Thoracic aorta (tissue), 2 donors: ENCODE data around the gene BSDC1. TPM values are rescaled to one million over a fixed set of nuclear protein-coding genes. Genes with fewer than 3 reads are reported as not detected.
"Not testable (repeated sequence)": the region's sequence is repeated elsewhere in the genome, so short reads cannot be mapped to it uniquely, and the experiment has no call there.

Experiments
- ATAC-seq: fragments of 150-250 bp; one replicate; pipeline ENCODE4 v1.8.0; 2017; ENCODE audit warnings: low read depth; ENCODE audit not compliant: insufficient number of reproducible peaks, low FRiP score
- DNase-seq: peaks from one replicate; pipeline ENCODE4 v3.0.0-alpha.2; 2020; ENCODE audit warnings: low spot score
- H3K27ac ChIP-seq, 2 donors: fragments of 200-600 bp; sonication (generic); 1 replicate in 1 of 2; 2 replicates in 1 of 2; pipeline ENCODE4 v1.5.1; 2016; ENCODE audit warnings: mild to moderate bottlenecking in 2 of 2, moderate library complexity in 2 of 2
- H3K27me3 ChIP-seq: fragments of 200-600 bp; sonication (generic); replicated peaks from 2 replicates; pipeline ENCODE4 v1.6.0; 2016; ENCODE audit warnings: mild to moderate bottlenecking; ENCODE audit not compliant: insufficient read depth
- H3K36me3 ChIP-seq: fragments of 200-600 bp; sonication (generic); one replicate; pipeline ENCODE4 v1.5.1; 2016
- H3K4me1 ChIP-seq, 2 donors: fragments of 200-600 bp; sonication (generic); 1 replicate in 1 of 2; 2 replicates in 1 of 2; pipeline versions ENCODE4 v1.5.1 to v1.6.0; 2016; ENCODE audit warnings: low read depth in 2 of 2, mild to moderate bottlenecking in 1 of 2; ENCODE audit not compliant: control insufficient read depth in 1 of 2
- H3K4me3 ChIP-seq: fragments of 200-600 bp; sonication (generic); 2 replicates; pipeline ENCODE4 v1.5.1; 2016; ENCODE audit warnings: mild to moderate bottlenecking
- H3K9me3 ChIP-seq: fragments of 200-600 bp; sonication (generic); 2 replicates; pipeline ENCODE4 v1.5.1; 2016
- total RNA-seq, 2 donors: library from RNA; depleted of rRNA; stranded (reverse); fragments of >200 nt; gene quantifications; one replicate each; pipeline versions ENCODE4 v1.1.0 to v1.2.3, GENCODE V29; 2016
- TF ChIP-seq, protein P1 (sequence below): fragments of 200-600 bp; sonication (generic); IDR thresholded peaks from one replicate; pipeline ENCODE4 v1.5.1; 2019; ENCODE audit warnings: antibody characterized with exemption

The BSDC1 gene
- total RNA-seq, 2 donors from 2014 or later = 70.8 to 84.9 TPM

DNA sequence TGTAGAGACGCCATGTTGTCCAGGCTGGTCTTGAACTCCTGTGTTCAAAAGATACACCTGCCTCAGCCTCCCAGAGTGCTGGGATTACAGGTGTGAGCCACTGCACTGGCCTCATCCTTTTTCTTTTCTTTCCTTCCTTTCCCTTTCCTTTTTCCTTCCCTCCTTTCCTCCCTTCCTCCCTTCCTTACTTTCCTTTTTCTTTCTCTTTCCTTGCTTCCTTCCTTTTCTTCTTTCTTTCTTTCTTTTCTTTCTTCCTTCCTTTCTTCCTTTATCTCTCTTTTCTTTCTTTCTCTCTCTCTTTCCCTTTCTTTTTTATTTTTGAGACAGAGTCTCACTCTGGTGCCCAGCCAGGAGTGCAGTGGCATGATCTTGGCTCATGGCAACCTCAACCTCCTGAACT is 37.8 kb downstream of the BSDC1 start:
- Histone ChIP-seq H3K4me3 (no peak overlapping the region), H3K27ac (no peak overlapping the region), H3K36me3 (no peaks in the 10 kb centered on the region), H3K27me3 (no peaks in the 10 kb centered on the region), H3K4me1 (peaks cover 13 to 24% of the 10 kb centered on the region in 2 donors), H3K9me3 (no peaks in the 10 kb centered on the region)
- TF ChIP-seq, protein P1, sequence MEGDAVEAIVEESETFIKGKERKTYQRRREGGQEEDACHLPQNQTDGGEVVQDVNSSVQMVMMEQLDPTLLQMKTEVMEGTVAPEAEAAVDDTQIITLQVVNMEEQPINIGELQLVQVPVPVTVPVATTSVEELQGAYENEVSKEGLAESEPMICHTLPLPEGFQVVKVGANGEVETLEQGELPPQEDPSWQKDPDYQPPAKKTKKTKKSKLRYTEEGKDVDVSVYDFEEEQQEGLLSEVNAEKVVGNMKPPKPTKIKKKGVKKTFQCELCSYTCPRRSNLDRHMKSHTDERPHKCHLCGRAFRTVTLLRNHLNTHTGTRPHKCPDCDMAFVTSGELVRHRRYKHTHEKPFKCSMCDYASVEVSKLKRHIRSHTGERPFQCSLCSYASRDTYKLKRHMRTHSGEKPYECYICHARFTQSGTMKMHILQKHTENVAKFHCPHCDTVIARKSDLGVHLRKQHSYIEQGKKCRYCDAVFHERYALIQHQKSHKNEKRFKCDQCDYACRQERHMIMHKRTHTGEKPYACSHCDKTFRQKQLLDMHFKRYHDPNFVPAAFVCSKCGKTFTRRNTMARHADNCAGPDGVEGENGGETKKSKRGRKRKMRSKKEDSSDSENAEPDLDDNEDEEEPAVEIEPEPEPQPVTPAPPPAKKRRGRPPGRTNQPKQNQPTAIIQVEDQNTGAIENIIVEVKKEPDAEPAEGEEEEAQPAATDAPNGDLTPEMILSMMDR = no peak
- ATAC-seq (no peak), DNase-seq (no peak)

DNA sequence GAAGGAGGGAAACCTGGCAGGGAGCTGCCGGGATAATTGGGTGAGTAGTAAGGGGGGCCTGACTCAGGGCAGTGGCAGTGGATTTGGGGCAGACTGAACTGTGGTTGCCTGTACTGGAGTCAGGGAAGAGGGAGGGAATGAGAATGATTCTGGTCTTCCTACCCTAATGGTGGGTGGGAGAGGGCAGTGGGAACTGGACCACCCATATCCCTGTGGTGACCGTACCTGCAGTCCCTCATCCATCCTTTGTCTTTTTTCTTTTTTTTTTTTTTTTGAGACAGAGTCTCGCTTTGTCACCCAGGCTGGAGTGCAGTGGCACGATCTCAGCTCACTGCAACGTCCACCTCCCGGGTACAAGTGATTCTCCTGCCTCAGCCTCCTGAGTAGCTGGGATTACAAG is 38.5 kb downstream of the BSDC1 start:
- not testable (repeated sequence) for H3K9me3 ChIP-seq, ATAC-seq, H3K27ac ChIP-seq, H3K4me3 ChIP-seq, H3K27me3 ChIP-seq, DNase-seq, H3K36me3 ChIP-seq
- H3K4me1 ChIP-seq = peaks cover 13 to 28% of the 10 kb centered on the region in 2 donors

DNA sequence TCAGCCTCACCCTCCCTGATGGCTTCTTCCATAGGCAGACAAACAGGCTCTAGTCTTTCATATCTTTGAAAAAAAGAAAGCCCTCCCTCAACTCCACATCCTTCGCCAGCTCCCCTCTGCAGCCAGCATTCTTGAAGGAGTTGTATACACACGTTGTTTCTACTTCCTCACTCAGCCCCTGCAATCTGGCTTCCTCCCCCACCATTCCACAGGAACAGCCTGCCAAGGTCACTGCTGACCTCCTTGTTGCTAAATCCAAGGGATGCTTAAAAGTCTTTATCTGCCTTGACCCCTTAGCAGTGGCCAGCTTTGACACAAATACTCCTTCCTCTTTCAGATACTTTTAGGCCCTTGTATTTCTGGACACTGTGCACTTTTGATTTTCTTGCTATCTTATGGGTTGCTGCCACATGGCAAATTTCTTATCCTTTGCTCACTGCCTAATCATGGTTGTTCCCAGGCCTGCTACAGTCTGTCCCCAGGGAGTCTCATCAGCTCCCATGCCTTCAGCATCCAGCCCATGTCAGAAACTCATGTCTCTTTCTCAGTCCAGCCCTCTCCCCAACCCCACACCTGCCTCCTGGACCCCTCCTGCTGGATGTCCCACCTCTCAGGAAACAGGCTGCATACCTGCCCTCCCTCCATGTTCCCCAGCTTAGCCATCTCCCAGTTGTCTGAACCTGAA is 40.2 kb downstream of the BSDC1 start:
- Histone ChIP-seq H3K36me3 (no peaks in the 10 kb centered on the region), H3K9me3 (no peaks in the 10 kb centered on the region), H3K27me3 (no peaks in the 10 kb centered on the region), H3K27ac (peak overlapping the region in 1 of 2 donors; percentile 52), H3K4me3 (no peak overlapping the region), H3K4me1 (peaks cover 13 to 29% of the 10 kb centered on the region in 2 donors)
- DNase-seq (no peak), ATAC-seq (no peak)
- TF ChIP-seq, protein P1 = no peak

GRCh38 chr1:32353431-32353830 is 40.8 kb downstream of the BSDC1 start:
- no peaks in the 10 kb centered on the region for H3K36me3 ChIP-seq
- no peaks in the 10 kb centered on the region for H3K9me3 ChIP-seq
- DNase-seq = no peak
- H3K4me1 ChIP-seq = peaks cover 13 to 29% of the 10 kb centered on the region in 2 donors
- TF ChIP-seq, protein P1 = no peak
- no peak overlapping the region for H3K4me3 ChIP-seq
- no peaks in the 10 kb centered on the region for H3K27me3 ChIP-seq
- peak overlapping the region; percentile 0 to 52 for H3K27ac ChIP-seq
- ATAC-seq = no peak

- Histone ChIP-seq H3K4me3 (peak overlapping the region; percentile 77), H3K27ac (peak overlapping the region; percentile 52 to 83), H3K27me3 (no peaks in the 10 kb centered on the region), H3K4me1 (peaks cover 13 to 29% of the 10 kb centered on the region in 2 donors), H3K36me3 (no peaks in the 10 kb centered on the region), H3K9me3 (no peaks in the 10 kb centered on the region)
- TF ChIP-seq, protein P1 = no peak
- DNase-seq (no peak), ATAC-seq (no peak)
Measured at GRCh38 chr1:32352831-32353383, 41.3 kb downstream of the BSDC1 start.
